HG02973 (cell line): ENCODE data around the gene SNAP91.
"Not testable (repeated sequence)": the region's sequence is repeated elsewhere in the genome, so short reads cannot be mapped to it uniquely, and the experiment has no call there.

Experiments used
- ATAC-seq: cut with Tn5 transposase; IDR thresholded peaks from one replicate; pipeline ENCODE4 v1.9.1; 2021; ENCODE audit warnings: moderate library complexity; ENCODE audit not compliant: unreplicated experiment

SNAP91 gene

GRCh38 chr6:83633149-83633548, 75.8 kb downstream of the SNAP91 start:
- no peak for ATAC-seq

GRCh38 chr6:83629908-83630307, 79.0 kb downstream of the SNAP91 start:
- ATAC-seq, result not testable (repeated sequence)

GRCh38 chr6:83615025-83615999, 93.6 kb downstream of the SNAP91 start:
- peak; percentile 60 for ATAC-seq

GRCh38 chr6:83613378-83613777, 95.5 kb downstream of the SNAP91 start:
- ATAC-seq, result no peak

- ATAC-seq, result no peak
Measured at GRCh38 chr6:83609248-83609647, 99.7 kb downstream of the SNAP91 start.

GRCh38 chr6:83605517-83605916, 103.4 kb downstream of the SNAP91 start:
- ATAC-seq, result no peak

- ATAC-seq, result no peak
Measured at GRCh38 chr6:83603551-83603950, 105.3 kb downstream of the SNAP91 start.

- ATAC-seq, result no peak
Measured at GRCh38 chr6:83601119-83601518, 107.8 kb downstream of the SNAP91 start.

GRCh38 chr6:83600459-83600858, 108.4 kb downstream of the SNAP91 start:
- no peak for ATAC-seq

GRCh38 chr6:83597511-83597910, 111.4 kb downstream of the SNAP91 start:
- ATAC-seq, result no peak

GRCh38 chr6:83597051-83597450, 111.8 kb downstream of the SNAP91 start:
- no peak for ATAC-seq

- ATAC-seq, result no peak
Measured at GRCh38 chr6:83594941-83595340, 114.0 kb downstream of the SNAP91 start.

- ATAC-seq, result no peak
Measured at GRCh38 chr6:83593395-83593785, 115.5 kb downstream of the SNAP91 start.

- peak; percentile 90 for ATAC-seq
Measured at GRCh38 chr6:83592770-83593394, 116.0 kb downstream of the SNAP91 start.

GRCh38 chr6:83590416-83590815, 118.5 kb downstream of the SNAP91 start:
- no peak for ATAC-seq

GRCh38 chr6:83589076-83589475, 119.8 kb downstream of the SNAP91 start:
- ATAC-seq, result no peak

- no peak for ATAC-seq
Measured at GRCh38 chr6:83578057-83578456, 130.8 kb downstream of the SNAP91 start.

- no peak for ATAC-seq
Measured at GRCh38 chr6:83574783-83575182, 134.1 kb downstream of the SNAP91 start.

- ATAC-seq, result not testable (repeated sequence)
Measured at GRCh38 chr6:83571663-83572185, 137.2 kb downstream of the SNAP91 start.

GRCh38 chr6:83558975-83559374, 149.9 kb downstream of the SNAP91 start:
- ATAC-seq, result no peak

- ATAC-seq, result no peak
Measured at GRCh38 chr6:83556871-83557270, 152.0 kb downstream of the SNAP91 start.

- not testable (repeated sequence) for ATAC-seq
Measured at GRCh38 chr6:83551748-83552147, 157.2 kb downstream of the SNAP91 start.
